ENCODE measurements around the gene PTGER2.

DNA sequence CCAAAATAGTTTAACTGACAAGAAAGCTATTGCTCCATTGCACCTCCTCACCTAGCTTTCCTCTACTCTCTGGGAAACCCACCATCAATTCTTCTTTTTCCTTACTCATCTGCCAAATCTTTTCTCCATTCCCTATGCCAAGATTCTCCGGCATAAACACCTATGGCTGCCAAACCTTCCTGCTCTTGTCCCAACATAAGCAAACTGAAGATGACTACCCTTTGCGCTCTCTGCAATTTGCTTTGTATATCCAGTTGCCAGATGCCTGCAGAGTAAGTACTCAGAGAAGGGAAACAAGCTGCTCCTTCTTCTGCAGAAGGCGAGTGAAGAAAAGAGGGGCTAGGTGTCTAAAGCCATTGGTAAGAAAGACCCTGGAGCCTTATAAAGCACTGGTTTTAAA is 11.5 kb downstream of the PTGER2 start:
- TF ChIP-seq RAD21 (conservative IDR thresholded peaks at IDR 0.05) (no peak), POLR2AphosphoS5 (IDR thresholded peaks at IDR 0.05) (no peak), MXI1 (conservative IDR thresholded peaks at IDR 0.05; ENCODE audit: poor library complexity, severe bottlenecking) (no peak), EP300 (conservative IDR thresholded peaks at IDR 0.05; ENCODE audit: poor library complexity, severe bottlenecking) (no peak)
- TF ChIP-seq, protein P1, sequence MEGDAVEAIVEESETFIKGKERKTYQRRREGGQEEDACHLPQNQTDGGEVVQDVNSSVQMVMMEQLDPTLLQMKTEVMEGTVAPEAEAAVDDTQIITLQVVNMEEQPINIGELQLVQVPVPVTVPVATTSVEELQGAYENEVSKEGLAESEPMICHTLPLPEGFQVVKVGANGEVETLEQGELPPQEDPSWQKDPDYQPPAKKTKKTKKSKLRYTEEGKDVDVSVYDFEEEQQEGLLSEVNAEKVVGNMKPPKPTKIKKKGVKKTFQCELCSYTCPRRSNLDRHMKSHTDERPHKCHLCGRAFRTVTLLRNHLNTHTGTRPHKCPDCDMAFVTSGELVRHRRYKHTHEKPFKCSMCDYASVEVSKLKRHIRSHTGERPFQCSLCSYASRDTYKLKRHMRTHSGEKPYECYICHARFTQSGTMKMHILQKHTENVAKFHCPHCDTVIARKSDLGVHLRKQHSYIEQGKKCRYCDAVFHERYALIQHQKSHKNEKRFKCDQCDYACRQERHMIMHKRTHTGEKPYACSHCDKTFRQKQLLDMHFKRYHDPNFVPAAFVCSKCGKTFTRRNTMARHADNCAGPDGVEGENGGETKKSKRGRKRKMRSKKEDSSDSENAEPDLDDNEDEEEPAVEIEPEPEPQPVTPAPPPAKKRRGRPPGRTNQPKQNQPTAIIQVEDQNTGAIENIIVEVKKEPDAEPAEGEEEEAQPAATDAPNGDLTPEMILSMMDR (IDR thresholded peaks at IDR 0.05; ENCODE audit: poor library complexity, severe bottlenecking): no peak
- TF ChIP-seq, protein P2, sequence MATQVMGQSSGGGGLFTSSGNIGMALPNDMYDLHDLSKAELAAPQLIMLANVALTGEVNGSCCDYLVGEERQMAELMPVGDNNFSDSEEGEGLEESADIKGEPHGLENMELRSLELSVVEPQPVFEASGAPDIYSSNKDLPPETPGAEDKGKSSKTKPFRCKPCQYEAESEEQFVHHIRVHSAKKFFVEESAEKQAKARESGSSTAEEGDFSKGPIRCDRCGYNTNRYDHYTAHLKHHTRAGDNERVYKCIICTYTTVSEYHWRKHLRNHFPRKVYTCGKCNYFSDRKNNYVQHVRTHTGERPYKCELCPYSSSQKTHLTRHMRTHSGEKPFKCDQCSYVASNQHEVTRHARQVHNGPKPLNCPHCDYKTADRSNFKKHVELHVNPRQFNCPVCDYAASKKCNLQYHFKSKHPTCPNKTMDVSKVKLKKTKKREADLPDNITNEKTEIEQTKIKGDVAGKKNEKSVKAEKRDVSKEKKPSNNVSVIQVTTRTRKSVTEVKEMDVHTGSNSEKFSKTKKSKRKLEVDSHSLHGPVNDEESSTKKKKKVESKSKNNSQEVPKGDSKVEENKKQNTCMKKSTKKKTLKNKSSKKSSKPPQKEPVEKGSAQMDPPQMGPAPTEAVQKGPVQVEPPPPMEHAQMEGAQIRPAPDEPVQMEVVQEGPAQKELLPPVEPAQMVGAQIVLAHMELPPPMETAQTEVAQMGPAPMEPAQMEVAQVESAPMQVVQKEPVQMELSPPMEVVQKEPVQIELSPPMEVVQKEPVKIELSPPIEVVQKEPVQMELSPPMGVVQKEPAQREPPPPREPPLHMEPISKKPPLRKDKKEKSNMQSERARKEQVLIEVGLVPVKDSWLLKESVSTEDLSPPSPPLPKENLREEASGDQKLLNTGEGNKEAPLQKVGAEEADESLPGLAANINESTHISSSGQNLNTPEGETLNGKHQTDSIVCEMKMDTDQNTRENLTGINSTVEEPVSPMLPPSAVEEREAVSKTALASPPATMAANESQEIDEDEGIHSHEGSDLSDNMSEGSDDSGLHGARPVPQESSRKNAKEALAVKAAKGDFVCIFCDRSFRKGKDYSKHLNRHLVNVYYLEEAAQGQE (IDR thresholded peaks at IDR 0.05; ENCODE audit: borderline replicate concordance): no peak

Data from neural cell (in vitro differentiated cells).